GM23338 (cell line): ENCODE data around the gene CTBP2. TPM values are rescaled to one million over a fixed set of nuclear protein-coding genes. Genes with fewer than 3 reads are reported as not detected.

ENCODE experiments used
- ATAC-seq: fragments of 200-7000 bp; cut with Tn5 transposase; 3 replicates; pipeline ENCODE4 v1.9.1; 2020
- DNase-seq: peaks from one replicate; pipeline ENCODE4 v3.0.0-alpha.2; 2015; ENCODE audit warnings: low spot score
- H2AFZ ChIP-seq: fragments of 200-600 bp; sonication (generic); 2 replicates; pipeline ENCODE4 v1.8.0; 2016; ENCODE audit warnings: antibody characterized with exemption, mild to moderate bottlenecking, moderate library complexity
- H3F3A ChIP-seq: fragments of 200-600 bp; sonication (generic); replicated peaks from 2 replicates; pipeline ENCODE4 v1.8.0; 2017; ENCODE audit warnings: antibody characterized with exemption, mixed run types, low read depth
- H3K27ac ChIP-seq: fragments of 200-600 bp; sonication (generic); 2 replicates; pipeline ENCODE4 v1.6.1; 2016; ENCODE audit warnings: low read depth
- H3K27me3 ChIP-seq: fragments of 200-600 bp; sonication (generic); 2 replicates; pipeline ENCODE4 v1.8.0; 2016; ENCODE audit warnings: mild to moderate bottlenecking, mixed run types, moderate library complexity; ENCODE audit not compliant: insufficient read depth
- H3K36me3 ChIP-seq: fragments of 200-600 bp; sonication (generic); 2 replicates; pipeline ENCODE4 v1.8.0; 2016; ENCODE audit warnings: mild to moderate bottlenecking; ENCODE audit not compliant: insufficient read depth
- H3K4me1 ChIP-seq: fragments of 200-600 bp; sonication (generic); 2 replicates; pipeline ENCODE4 v1.8.0; 2016; ENCODE audit warnings: mild to moderate bottlenecking, moderate library complexity; ENCODE audit not compliant: insufficient read depth
- H3K4me2 ChIP-seq: fragments of 200-600 bp; sonication (generic); 2 replicates; pipeline ENCODE4 v1.7.1; 2017; ENCODE audit warnings: mixed run types
- H3K4me3 ChIP-seq: fragments of 200-600 bp; sonication (generic); 2 replicates; pipeline ENCODE4 v1.6.1; 2016; ENCODE audit warnings: mixed run types
- H3K79me2 ChIP-seq: fragments of 200-600 bp; sonication (generic); replicated peaks from 2 replicates; pipeline ENCODE4 v1.8.0; 2017; ENCODE audit warnings: mild to moderate bottlenecking; ENCODE audit not compliant: insufficient read depth
- H3K9me2 ChIP-seq: fragments of 200-600 bp; sonication (generic); 2 replicates; pipeline ENCODE4 v1.8.0; 2017; ENCODE audit not compliant: insufficient read depth
- H4K20me1 ChIP-seq: fragments of 200-600 bp; sonication (generic); replicated peaks from 2 replicates; pipeline ENCODE4 v1.8.0; 2017; ENCODE audit warnings: mild to moderate bottlenecking; ENCODE audit not compliant: insufficient read depth
- H3K27ac Mint-ChIP-seq: 2 replicates; pipeline ENCODE4 v1.8.0; 2020; ENCODE audit warnings: inconsistent platforms, mild to moderate bottlenecking, moderate library complexity, mixed read lengths
- H3K27me3 Mint-ChIP-seq: 3 replicates; pipeline ENCODE4 v1.8.0; 2022; ENCODE audit warnings: low read depth, mild to moderate bottlenecking, moderate library complexity, mixed read lengths, inconsistent platforms; ENCODE audit not compliant: insufficient read depth, poor library complexity
- H3K36me3 Mint-ChIP-seq: 3 replicates; pipeline ENCODE4 v1.8.0; 2021; ENCODE audit warnings: low read depth, mild to moderate bottlenecking, inconsistent platforms, moderate library complexity, mixed read lengths
- H3K4me1 Mint-ChIP-seq: 3 replicates; pipeline ENCODE4 v1.8.0; 2020; ENCODE audit warnings: mild to moderate bottlenecking, inconsistent platforms, mixed read lengths
- H3K4me3 Mint-ChIP-seq: 3 replicates; pipeline ENCODE4 v1.8.0; 2021; ENCODE audit warnings: moderate library complexity, mild to moderate bottlenecking, inconsistent platforms, mixed read lengths
- H3K9me3 Mint-ChIP-seq: 3 replicates; pipeline ENCODE4 v1.8.0; 2020; ENCODE audit warnings: moderate library complexity, mild to moderate bottlenecking, inconsistent platforms, mixed read lengths
- JUNB ChIP-seq: IDR thresholded peaks from one replicate; pipeline ENCODE4 v1.6.1; 2016; ENCODE audit warnings: antibody characterized with exemption; ENCODE audit not compliant: unreplicated experiment
- POLR2AphosphoS5 ChIP-seq: IDR thresholded peaks from 2 replicates; pipeline ENCODE4 v1.6.1; 2016; ENCODE audit warnings: antibody characterized with exemption, low read depth
- REST ChIP-seq: IDR thresholded peaks from one replicate; pipeline ENCODE4 v1.6.1; 2018; ENCODE audit warnings: antibody characterized with exemption; ENCODE audit not compliant: unreplicated experiment
- ZNF114 ChIP-seq: fragments of 250-450 bp; sonication (Bioruptor Pico); IDR thresholded peaks from 2 replicates; pipeline ENCODE4 v1.5.0; 2020; ENCODE audit warnings: mild to moderate bottlenecking, moderate library complexity
- polyA plus RNA-seq: library from polyadenylated mRNA; unstranded; fragments of >200 nt; fragmentation: Nextera tagmentation; extraction: Ambion mirVana; gene quantifications from 2 replicates; pipeline ENCODE4 v1.2.1, GENCODE V29; 2016
- total RNA-seq: library from RNA; depleted of rRNA; stranded (reverse); fragments of >200 nt; shearing (Covaris generic); gene quantifications from 2 replicates; pipeline ENCODE4 v1.2.3, GENCODE V29; 2014

The CTBP2 gene
- total and polyA plus RNA-seq, 2 experiments from 2014 or later, result 133 to 265 TPM

GRCh38 chr10:125020386-125020785, 140.0 kb downstream of the CTBP2 start:
- no peaks in the 10 kb centered on the region for H3K9me2 ChIP-seq
- peaks cover 24% of the 10 kb centered on the region; the same call in 1 of the 2 replicates for H3K4me1 ChIP-seq
- TF ChIP-seq REST (no peak), ZNF114 (CRISPR knock-in tag) (no peak)
- H3K4me3 ChIP-seq, result no peak overlapping the region
- peaks cover 66% of the 10 kb centered on the region for H4K20me1 ChIP-seq
- ATAC-seq (no peak), DNase-seq (no peak)
- H3F3A ChIP-seq, result no peaks in the 10 kb centered on the region
- H3K79me2 ChIP-seq, result peaks cover 100% of the 10 kb centered on the region
- Mint-ChIP-seq H3K4me3 (no peak overlapping the region), H3K27ac (no peak overlapping the region), H3K27me3 (peaks cover 19% of the 10 kb centered on the region), H3K9me3 (peaks cover 21% of the 10 kb centered on the region), H3K36me3 (peaks cover 86% of the 10 kb centered on the region), H3K4me1 (peaks cover 64% of the 10 kb centered on the region)
- H3K4me2 ChIP-seq, result no peak overlapping the region
- H3K27me3 ChIP-seq, result no peaks in the 10 kb centered on the region
- no peak overlapping the region for H2AFZ ChIP-seq
- no peak overlapping the region for H3K27ac ChIP-seq
- no peaks in the 10 kb centered on the region; the same call in none of the 2 replicates for H3K36me3 ChIP-seq

GRCh38 chr10:125018576-125019143, 141.7 kb downstream of the CTBP2 start:
- peaks cover 15% of the 10 kb centered on the region; the same call in 1 of the 2 replicates for H3K4me1 ChIP-seq
- DNase-seq (no peak), ATAC-seq (no peak)
- no peak for TF ChIP-seq REST
- 0 out of 2 replicates have a peak, but pooled peaks have one; percentile 9 for TF ChIP-seq POLR2AphosphoS5
- no peak for TF ChIP-seq JUNB
- Mint-ChIP-seq H3K4me1 (peaks cover 56% of the 10 kb centered on the region), H3K36me3 (peaks cover 83% of the 10 kb centered on the region), H3K9me3 (peaks cover 21% of the 10 kb centered on the region), H3K27me3 (peaks cover 23% of the 10 kb centered on the region), H3K27ac (peak overlapping the region; percentile 40; the same call in 1 of the 2 replicates), H3K4me3 (no peak overlapping the region)
- H3K4me2 ChIP-seq, result no peak overlapping the region
- no peaks in the 10 kb centered on the region for H3F3A ChIP-seq
- H2AFZ ChIP-seq, result no peak overlapping the region
- peaks cover 100% of the 10 kb centered on the region for H3K79me2 ChIP-seq
- H4K20me1 ChIP-seq, result peaks cover 62% of the 10 kb centered on the region
- H3K27me3 ChIP-seq, result no peaks in the 10 kb centered on the region
- no peak overlapping the region for H3K4me3 ChIP-seq
- H3K36me3 ChIP-seq, result no peaks in the 10 kb centered on the region; the same call in none of the 2 replicates
- H3K27ac ChIP-seq, result no peak overlapping the region
- no peaks in the 10 kb centered on the region for H3K9me2 ChIP-seq
